HEK293 (cell line): ENCODE data around the gene PARP1.

Experiments used
- CTCF ChIA-PET: fragments of 350-600 bp; formaldehyde crosslinking; extraction: SDS; loops from one replicate; lab custom pipeline; 2021; ENCODE audit warnings: antibody characterized with exemption; lab: Yijun Ruan, JAX
- POLR2A ChIA-PET: fragments of 300-600 bp; formaldehyde crosslinking; extraction: SDS; loops from one replicate; lab custom pipeline; 2020; ENCODE audit warnings: antibody characterized with exemption, inconsistent platforms; lab: Yijun Ruan, JAX
- H3K27ac ChIP-seq: fragments of 200-500 bp; sonication (Bioruptor generic); 2 replicates; pipeline ENCODE4 v1.5.1; 2014; ENCODE audit warnings: low read depth, low read length, control low read depth, inconsistent platforms; ENCODE audit errors: extremely low read depth
- H3K36me3 ChIP-seq, 2 experiments: fragments of 200-500 bp in 1 of 2; sonication (Bioruptor generic) in 1 of 2; 1 replicate in 1 of 2; 2 replicates in 1 of 2; pipeline ENCODE4 v1.5.1; 2014 to 2017; ENCODE audit warnings: inconsistent platforms in 2 of 2, low read length in 2 of 2; ENCODE audit not compliant: control insufficient read depth in 2 of 2, insufficient read depth in 1 of 2
- H3K4me1 ChIP-seq: fragments of 200-500 bp; sonication (Bioruptor generic); 2 replicates; pipeline ENCODE4 v1.5.1; 2014; ENCODE audit warnings: mild to moderate bottlenecking, low read length, inconsistent platforms; ENCODE audit not compliant: control insufficient read depth, insufficient read depth
- H3K4me3 ChIP-seq: 2 replicates; pipeline ENCODE4 v1.5.1; 2011; ENCODE audit warnings: low read depth, mild to moderate bottlenecking, control low read depth, low read length, moderate library complexity
- H3K9me3 ChIP-seq: fragments of 200-500 bp; sonication (Bioruptor generic); 2 replicates; pipeline ENCODE4 v1.5.1; 2014; ENCODE audit warnings: low read depth, low read length, inconsistent platforms; ENCODE audit not compliant: control insufficient read depth, insufficient read depth
- CTCF ChIP-seq: fragments of 450-650 bp; formaldehyde crosslinking; IDR thresholded peaks from 2 replicates; pipeline ENCODE4 v1.5.1; 2016; ENCODE audit warnings: missing biosample characterization, missing genetic modification characterization
- KLF10 ChIP-seq: fragments of 450-650 bp; IDR thresholded peaks from 2 replicates; pipeline ENCODE4 v1.5.1; 2018; ENCODE audit warnings: missing biosample characterization, mild to moderate bottlenecking, missing genetic modification characterization
- KLF7 ChIP-seq: fragments of 450-650 bp; formaldehyde crosslinking; IDR thresholded peaks from 2 replicates; pipeline ENCODE4 v1.5.1; 2016; ENCODE audit warnings: missing biosample characterization, missing genetic modification characterization, borderline replicate concordance
- PBX3 ChIP-seq: sonication (generic); formaldehyde crosslinking; IDR thresholded peaks from 2 replicates; pipeline ENCODE4 v1.8.1; 2022; ENCODE audit warnings: mild to moderate bottlenecking, moderate library complexity, missing genetic modification reagents
- ZBTB17 ChIP-seq: fragments of 450-650 bp; formaldehyde crosslinking; IDR thresholded peaks from 2 replicates; pipeline ENCODE4 v1.5.1; 2016; ENCODE audit warnings: missing biosample characterization, missing genetic modification characterization
- ZBTB8A ChIP-seq: fragments of 450-650 bp; formaldehyde crosslinking; IDR thresholded peaks from 2 replicates; pipeline ENCODE4 v1.5.1; 2016; ENCODE audit warnings: missing biosample characterization, missing genetic modification characterization
- ZIC2 ChIP-seq: fragments of 450-650 bp; formaldehyde crosslinking; IDR thresholded peaks from 2 replicates; pipeline ENCODE4 v1.5.1; 2016; ENCODE audit warnings: missing biosample characterization, missing genetic modification characterization
- ZNF157 ChIP-seq: fragments of 450-650 bp; formaldehyde crosslinking; IDR thresholded peaks from 2 replicates; pipeline ENCODE4 v1.5.1; 2016; ENCODE audit warnings: missing biosample characterization, missing genetic modification characterization
- ZNF302 ChIP-seq: fragments of 450-650 bp; formaldehyde crosslinking; IDR thresholded peaks from 2 replicates; pipeline ENCODE4 v1.5.1; 2016; ENCODE audit warnings: missing biosample characterization, missing genetic modification characterization, low read depth
- ZNF335 ChIP-seq: fragments of 450-650 bp; formaldehyde crosslinking; conservative IDR thresholded peaks from 2 replicates; pipeline ENCODE4 v1.5.1; 2016; ENCODE audit warnings: missing biosample characterization, missing genetic modification characterization
- ZNF449 ChIP-seq: fragments of 450-650 bp; formaldehyde crosslinking; IDR thresholded peaks from 2 replicates; pipeline ENCODE4 v1.5.1; 2017; ENCODE audit warnings: missing biosample characterization, mild to moderate bottlenecking, missing genetic modification characterization, moderate library complexity
- ZNF48 ChIP-seq: fragments of 450-650 bp; formaldehyde crosslinking; IDR thresholded peaks from 2 replicates; pipeline ENCODE4 v1.5.1; 2016; ENCODE audit warnings: missing biosample characterization, missing genetic modification characterization
- ZNF626 ChIP-seq: fragments of 450-650 bp; sonication (Bioruptor Pico); formaldehyde crosslinking; IDR thresholded peaks from 2 replicates; pipeline ENCODE4 v1.5.1; 2018; ENCODE audit warnings: missing biosample characterization, missing genetic modification characterization, inconsistent platforms
- ZNF639 ChIP-seq: fragments of 450-650 bp; formaldehyde crosslinking; IDR thresholded peaks from 2 replicates; pipeline ENCODE4 v1.5.1; 2016; ENCODE audit warnings: missing biosample characterization, missing genetic modification characterization
- ZNF76 ChIP-seq: fragments of 450-650 bp; formaldehyde crosslinking; IDR thresholded peaks from 2 replicates; pipeline ENCODE4; 2016; ENCODE audit warnings: low read depth, missing biosample characterization, missing genetic modification characterization, borderline replicate concordance
- ZNF776 ChIP-seq: fragments of 450-650 bp; formaldehyde crosslinking; IDR thresholded peaks from 2 replicates; pipeline ENCODE4 v1.5.0; 2017; ENCODE audit warnings: missing biosample characterization, missing genetic modification characterization, borderline replicate concordance
- ZNF837 ChIP-seq: fragments of 450-650 bp; formaldehyde crosslinking; IDR thresholded peaks from 2 replicates; pipeline ENCODE4 v1.5.1; 2016; ENCODE audit warnings: missing biosample characterization, missing genetic modification characterization
- ZSCAN30 ChIP-seq: fragments of 450-650 bp; IDR thresholded peaks from 2 replicates; pipeline ENCODE4 v1.5.1; 2018; ENCODE audit warnings: missing biosample characterization, mild to moderate bottlenecking, missing genetic modification characterization, moderate library complexity

Gene PARP1

GRCh38 chr1:226422478-226422877, 14.6 kb upstream of the PARP1 start:
- Histone ChIP-seq H3K4me1 (peaks cover 3% of the 10 kb centered on the region; the same call in 1 of the 2 replicates), H3K27ac (no peak overlapping the region), H3K9me3 (no peaks in the 10 kb centered on the region), H3K36me3 (no peaks in the 10 kb centered on the region), H3K4me3 (no peak overlapping the region)
- ChIA-PET POLR2A (interaction anchor here (1.8 kb wide), 1 partner anchor 15 kb away, joined by 8 read pairs; the partner anchor contains the start of gene PARP1), CTCF (interaction anchor here (0.6 to 10.6 kb wide), 7 partner anchors 15 to 204 kb away, joined by 3 to 125 read pairs (median 25); partner anchors contain the start of genes PARP1 and STUM)
- TF ChIP-seq ZNF157, result peak; percentile 65; the same call in 1 of the 2 replicates
- no peak for TF ChIP-seq ZNF449 (tag by site-specific recombination)
- TF ChIP-seq ZBTB17, result no peak

- no peak overlapping the region for H3K4me3 ChIP-seq
- no peaks in the 10 kb centered on the region for H3K9me3 ChIP-seq
- CTCF ChIA-PET, result interaction anchor here (1.0 to 10.6 kb wide), 5 partner anchors 13 to 186 kb away, joined by 3 to 125 read pairs (median 44); partner anchors contain the start of genes PARP1 and STUM
- H3K4me1 ChIP-seq, result peaks cover 3% of the 10 kb centered on the region; the same call in 1 of the 2 replicates
- no peaks in the 10 kb centered on the region for H3K36me3 ChIP-seq
- POLR2A ChIA-PET, result interaction anchor here (0.8 kb wide), 1 partner anchor 13 kb away, joined by 4 read pairs; the partner anchor contains the start of gene PARP1
- H3K27ac ChIP-seq, result no peak overlapping the region
- TF ChIP-seq ZSCAN30, result no peak
- TF ChIP-seq PBX3 (CRISPR knock-in tag), result no peak
- no peak for TF ChIP-seq KLF10 (tag by site-specific recombination)
- no peak for TF ChIP-seq ZNF639 (tag by site-specific recombination)
- no peak for TF ChIP-seq ZNF48
- TF ChIP-seq ZNF837, result no peak
- TF ChIP-seq ZNF76 (tag by site-specific recombination), result no peak
- no peak for TF ChIP-seq ZNF335 (tag by site-specific recombination)
- no peak for TF ChIP-seq ZIC2 (tag by site-specific recombination)
- no peak for TF ChIP-seq CTCF (tag by site-specific recombination)
- no peak for TF ChIP-seq ZNF626
- no peak for TF ChIP-seq ZBTB8A (tag by site-specific recombination)
- no peak for TF ChIP-seq ZNF302 (tag by site-specific recombination)
- TF ChIP-seq KLF7, result no peak
- TF ChIP-seq ZNF776 (tag by site-specific recombination), result no peak
Observed at GRCh38 chr1:226420897-226421296, 13.0 kb upstream of the PARP1 start.
